Mesothelial cell of epicardium (in vitro differentiated cells): ENCODE results near the gene TM4SF20. TPM values are rescaled to one million over a fixed set of nuclear protein-coding genes. Genes with fewer than 3 reads are reported as not detected.

Experiments
- DNase-seq, 2 experiments: peaks; one replicate each; pipeline ENCODE4 v3.0.0; 2021; ENCODE audit warnings: low spot score in 2 of 2; ENCODE audit not compliant: unreplicated experiment in 2 of 2
- H3K27ac Mint-ChIP-seq: 2 replicates; pipeline ENCODE4 v1.8.0; 2021; ENCODE audit warnings: mixed read lengths
- H3K27me3 Mint-ChIP-seq: 2 replicates; pipeline ENCODE4 v1.8.0; 2021; ENCODE audit warnings: low read depth, mixed read lengths
- H3K36me3 Mint-ChIP-seq: 2 replicates; pipeline ENCODE4 v1.8.0; 2021; ENCODE audit warnings: mixed read lengths
- H3K4me1 Mint-ChIP-seq: 2 replicates; pipeline ENCODE4 v1.8.0; 2021; ENCODE audit warnings: mixed read lengths
- H3K4me3 Mint-ChIP-seq: 2 replicates; pipeline ENCODE4 v1.8.0; 2021; ENCODE audit warnings: mild to moderate bottlenecking, moderate library complexity, mixed read lengths
- H3K9me3 Mint-ChIP-seq: 2 replicates; pipeline ENCODE4 v1.8.0; 2021; ENCODE audit warnings: mixed read lengths
- total RNA-seq: library from RNA; stranded (reverse); gene quantifications from 3 replicates; pipeline ENCODE4 v1.2.1, GENCODE V29; 2021
- TF ChIP-seq, protein P1 (sequence below): fragments of 200-600 bp; sonication (generic); IDR thresholded peaks from one replicate; pipeline ENCODE4 v1.5.0; 2021; ENCODE audit warnings: antibody characterized with exemption; ENCODE audit not compliant: unreplicated experiment

Gene TM4SF20
- total RNA-seq, 1 donor from 2014 or later, result not detected

DNA sequence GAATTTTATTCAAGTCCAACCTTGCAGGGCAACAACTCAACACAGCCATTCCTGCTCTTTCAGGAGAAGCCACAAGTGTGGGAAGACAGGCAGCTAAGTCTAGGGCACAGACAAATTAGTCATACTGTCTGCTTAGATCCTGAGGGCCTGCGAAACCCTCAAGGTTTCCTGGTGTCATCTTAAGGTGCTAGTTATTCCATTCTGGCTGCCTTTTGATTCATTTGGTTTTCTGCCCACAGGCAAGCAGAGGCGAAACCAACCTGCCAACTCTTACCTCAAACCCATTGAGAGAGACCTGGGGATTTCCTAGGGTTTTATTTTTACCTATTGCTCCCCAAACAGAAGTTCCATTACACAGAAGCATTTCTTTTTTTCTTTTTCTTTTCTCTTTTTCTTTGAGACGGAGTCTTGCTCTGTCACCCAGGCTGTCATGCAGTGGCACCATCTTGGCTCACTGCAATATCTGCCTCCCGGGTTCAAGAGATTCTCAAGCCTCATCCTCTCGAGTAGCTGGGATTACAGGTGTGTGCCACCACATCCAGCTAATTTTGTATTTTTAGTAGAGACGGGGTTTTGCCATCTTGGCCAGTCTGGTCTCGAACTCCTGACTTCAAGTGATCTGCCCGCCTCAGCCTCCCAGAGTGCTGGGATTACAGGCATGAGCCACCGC, 32.3 kb upstream of the TM4SF20 start:
- Mint-ChIP-seq H3K27ac (no peak overlapping the region), H3K4me3 (no peak overlapping the region), H3K9me3 (no peaks in the 10 kb centered on the region), H3K4me1 (peaks cover 17% of the 10 kb centered on the region), H3K27me3 (no peaks in the 10 kb centered on the region), H3K36me3 (no peaks in the 10 kb centered on the region)
- DNase-seq, result no peak
- TF ChIP-seq, protein P1, sequence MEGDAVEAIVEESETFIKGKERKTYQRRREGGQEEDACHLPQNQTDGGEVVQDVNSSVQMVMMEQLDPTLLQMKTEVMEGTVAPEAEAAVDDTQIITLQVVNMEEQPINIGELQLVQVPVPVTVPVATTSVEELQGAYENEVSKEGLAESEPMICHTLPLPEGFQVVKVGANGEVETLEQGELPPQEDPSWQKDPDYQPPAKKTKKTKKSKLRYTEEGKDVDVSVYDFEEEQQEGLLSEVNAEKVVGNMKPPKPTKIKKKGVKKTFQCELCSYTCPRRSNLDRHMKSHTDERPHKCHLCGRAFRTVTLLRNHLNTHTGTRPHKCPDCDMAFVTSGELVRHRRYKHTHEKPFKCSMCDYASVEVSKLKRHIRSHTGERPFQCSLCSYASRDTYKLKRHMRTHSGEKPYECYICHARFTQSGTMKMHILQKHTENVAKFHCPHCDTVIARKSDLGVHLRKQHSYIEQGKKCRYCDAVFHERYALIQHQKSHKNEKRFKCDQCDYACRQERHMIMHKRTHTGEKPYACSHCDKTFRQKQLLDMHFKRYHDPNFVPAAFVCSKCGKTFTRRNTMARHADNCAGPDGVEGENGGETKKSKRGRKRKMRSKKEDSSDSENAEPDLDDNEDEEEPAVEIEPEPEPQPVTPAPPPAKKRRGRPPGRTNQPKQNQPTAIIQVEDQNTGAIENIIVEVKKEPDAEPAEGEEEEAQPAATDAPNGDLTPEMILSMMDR, result no peak

DNA sequence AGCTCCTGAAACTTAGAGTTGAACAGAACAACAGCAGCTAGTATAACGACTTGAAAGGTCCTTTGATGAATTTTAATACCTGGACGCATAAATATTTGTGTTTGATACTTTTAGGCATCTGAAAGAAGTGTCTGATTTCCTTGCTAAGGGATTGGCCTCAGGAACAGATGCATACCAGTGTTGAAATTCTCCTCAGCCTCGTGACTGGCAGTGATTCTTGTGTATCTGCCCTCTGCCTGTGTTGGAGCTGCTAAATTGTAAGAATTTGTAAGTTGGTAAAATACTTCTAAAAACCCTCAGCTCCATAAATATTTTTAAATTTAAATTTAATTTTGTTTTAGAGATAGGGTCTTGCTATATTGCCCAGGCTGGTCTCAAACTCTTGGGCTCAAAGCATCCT, 31.1 kb upstream of the TM4SF20 start:
- no peak overlapping the region for H3K27ac Mint-ChIP-seq
- H3K4me3 Mint-ChIP-seq, result no peak overlapping the region
- DNase-seq, result no peak
- no peaks in the 10 kb centered on the region for H3K9me3 Mint-ChIP-seq
- H3K4me1 Mint-ChIP-seq, result peaks cover 20% of the 10 kb centered on the region
- H3K27me3 Mint-ChIP-seq, result no peaks in the 10 kb centered on the region
- no peaks in the 10 kb centered on the region for H3K36me3 Mint-ChIP-seq
- TF ChIP-seq, protein P1, result no peak

DNA sequence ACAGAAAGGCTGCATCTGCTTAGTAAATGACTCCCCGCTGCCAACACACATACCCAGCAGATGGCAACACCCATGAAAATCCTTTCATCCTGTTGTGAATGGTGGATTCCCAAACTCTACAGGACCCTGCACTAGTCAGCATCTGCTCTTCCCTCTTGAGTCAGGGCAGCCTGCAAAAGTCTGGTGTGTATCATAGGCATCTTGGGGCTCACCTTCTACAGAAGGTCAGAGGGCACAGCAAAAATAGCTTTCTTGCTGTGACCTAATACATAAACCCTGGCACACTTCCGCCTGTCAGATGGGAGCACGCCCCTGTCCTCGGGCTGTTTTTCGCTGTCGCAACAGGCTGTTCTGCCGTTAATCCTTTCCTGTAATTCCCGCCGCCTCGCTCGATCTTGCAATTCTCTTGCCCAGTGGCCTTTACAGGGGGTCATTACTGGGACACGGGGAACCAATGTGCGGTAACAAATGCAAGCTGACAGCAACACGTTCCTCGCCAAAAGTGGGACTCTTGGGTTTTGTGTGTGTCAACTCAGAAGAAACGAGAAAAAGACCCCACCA, 28.6 kb upstream of the TM4SF20 start:
- Mint-ChIP-seq H3K36me3 (no peaks in the 10 kb centered on the region), H3K27ac (peak overlapping the region; percentile 95), H3K4me1 (peaks cover 16% of the 10 kb centered on the region), H3K9me3 (no peaks in the 10 kb centered on the region), H3K4me3 (no peak overlapping the region), H3K27me3 (no peaks in the 10 kb centered on the region)
- DNase-seq, result no peak
- TF ChIP-seq, protein P1, result no peak

DNA sequence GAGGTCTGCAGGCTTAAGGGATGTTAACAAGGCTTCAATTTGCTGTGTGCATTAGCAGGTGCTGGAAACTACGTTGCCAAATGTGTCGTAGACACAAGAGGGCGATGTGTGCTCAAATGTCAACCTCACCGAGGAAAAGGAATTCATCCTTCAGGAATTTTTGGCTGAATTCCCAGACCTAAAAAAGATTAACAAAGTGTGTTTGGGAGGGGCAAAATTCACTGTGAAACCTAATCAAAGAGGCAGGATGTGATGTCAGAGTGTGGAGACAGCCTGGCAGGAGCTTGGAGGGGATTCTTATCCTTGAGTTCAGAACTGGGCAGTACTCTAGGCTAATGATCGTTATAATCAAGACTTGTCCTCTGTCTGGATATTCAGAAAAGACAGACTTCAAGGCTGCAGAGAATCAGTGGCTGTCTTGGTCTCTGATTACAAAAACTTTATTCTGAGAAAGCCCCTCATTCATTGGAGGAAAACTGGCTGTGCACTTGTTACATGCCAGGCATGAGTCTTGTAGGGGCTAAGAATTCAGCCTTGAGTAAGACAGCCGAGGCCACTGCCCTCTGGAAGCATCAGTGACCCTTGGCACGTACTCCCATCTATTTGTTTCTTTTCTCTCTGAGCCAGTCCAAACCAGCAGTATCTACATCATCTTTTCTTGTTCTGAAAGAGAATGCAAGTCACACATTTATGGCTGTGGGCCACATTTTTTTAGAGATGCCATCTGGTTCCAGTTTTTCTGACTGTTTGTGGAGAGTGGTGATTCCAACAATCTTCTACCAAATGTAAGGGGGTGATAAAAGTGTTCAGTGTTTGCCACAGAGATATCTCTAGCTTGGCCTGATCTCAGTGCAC, 27.3 kb upstream of the TM4SF20 start:
- DNase-seq, result peak in 1 of 2 experiments; percentile 55
- peak overlapping the region; percentile 95 for H3K27ac Mint-ChIP-seq
- no peaks in the 10 kb centered on the region for H3K36me3 Mint-ChIP-seq

DNA sequence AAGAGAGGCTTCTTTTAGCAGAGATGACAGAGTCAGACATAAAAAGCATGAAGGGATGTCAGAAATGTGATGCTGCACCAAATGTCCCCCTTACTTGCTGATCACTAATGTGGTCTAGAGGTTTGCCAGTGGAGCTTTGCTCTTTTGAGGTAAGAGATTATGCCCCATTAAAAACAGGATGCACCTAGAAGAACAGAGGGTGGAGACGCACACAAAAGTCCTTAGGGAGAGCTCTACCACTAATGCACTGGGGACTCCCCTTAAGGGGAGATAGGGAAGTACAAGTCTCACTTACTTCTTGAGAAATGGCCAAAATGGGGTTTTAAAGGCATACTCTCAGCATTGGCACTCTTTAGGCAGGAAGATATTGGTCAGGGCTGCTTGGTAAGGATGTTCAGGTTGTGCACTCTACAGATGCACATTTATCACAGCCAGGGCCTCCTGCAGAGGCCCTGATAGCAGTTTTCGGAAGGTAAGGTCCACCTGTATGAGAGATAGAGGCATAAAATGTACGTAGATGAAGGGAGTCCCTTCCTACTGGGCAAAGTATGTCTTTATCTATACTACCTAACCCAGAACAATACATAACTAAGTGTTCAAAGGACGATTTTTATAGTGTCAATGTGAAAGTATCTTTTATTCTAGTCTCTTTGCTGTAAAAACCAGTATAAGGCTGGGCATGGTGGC, 25.6 kb upstream of the TM4SF20 start:
- H3K27ac Mint-ChIP-seq, result no peak overlapping the region
- no peak for DNase-seq
- H3K4me3 Mint-ChIP-seq, result no peak overlapping the region
- peaks cover 5% of the 10 kb centered on the region for H3K27me3 Mint-ChIP-seq
- H3K4me1 Mint-ChIP-seq, result peaks cover 13% of the 10 kb centered on the region
- no peaks in the 10 kb centered on the region for H3K9me3 Mint-ChIP-seq
- TF ChIP-seq, protein P1, result no peak
- no peaks in the 10 kb centered on the region for H3K36me3 Mint-ChIP-seq

More for the DNA sequence above, 27.3 kb upstream of the TM4SF20 start:
- Mint-ChIP-seq H3K9me3 (no peaks in the 10 kb centered on the region), H3K4me1 (peaks cover 13% of the 10 kb centered on the region), H3K4me3 (no peak overlapping the region), H3K27me3 (peaks cover 3% of the 10 kb centered on the region)
- TF ChIP-seq, protein P1, result peak; percentile 47
